HG03280 (cell line): Measurements from ENCODE around the gene TPGS1.

ENCODE experiments used
- ATAC-seq: cut with Tn5 transposase; IDR thresholded peaks from one replicate; pipeline ENCODE4 v1.9.1; 2021; ENCODE audit warnings: mild to moderate bottlenecking, moderate library complexity; ENCODE audit not compliant: unreplicated experiment

Gene TPGS1

GRCh38 chr19:507286-508203 lies at the start of gene TPGS1:
Gene TPGS1, plus strand, starts transcription at chr19:507497. Its CDS starts 10 bp downstream, at chr19:507507.
- peak; percentile 55 for ATAC-seq

- ATAC-seq, result no peak
These were observed 49.7 kb upstream of the TPGS1 start for GRCh38 chr19:457636-458035.

- no peak for ATAC-seq
These were observed 48.9 kb upstream of the TPGS1 start for GRCh38 chr19:458091-459042.

DNA sequence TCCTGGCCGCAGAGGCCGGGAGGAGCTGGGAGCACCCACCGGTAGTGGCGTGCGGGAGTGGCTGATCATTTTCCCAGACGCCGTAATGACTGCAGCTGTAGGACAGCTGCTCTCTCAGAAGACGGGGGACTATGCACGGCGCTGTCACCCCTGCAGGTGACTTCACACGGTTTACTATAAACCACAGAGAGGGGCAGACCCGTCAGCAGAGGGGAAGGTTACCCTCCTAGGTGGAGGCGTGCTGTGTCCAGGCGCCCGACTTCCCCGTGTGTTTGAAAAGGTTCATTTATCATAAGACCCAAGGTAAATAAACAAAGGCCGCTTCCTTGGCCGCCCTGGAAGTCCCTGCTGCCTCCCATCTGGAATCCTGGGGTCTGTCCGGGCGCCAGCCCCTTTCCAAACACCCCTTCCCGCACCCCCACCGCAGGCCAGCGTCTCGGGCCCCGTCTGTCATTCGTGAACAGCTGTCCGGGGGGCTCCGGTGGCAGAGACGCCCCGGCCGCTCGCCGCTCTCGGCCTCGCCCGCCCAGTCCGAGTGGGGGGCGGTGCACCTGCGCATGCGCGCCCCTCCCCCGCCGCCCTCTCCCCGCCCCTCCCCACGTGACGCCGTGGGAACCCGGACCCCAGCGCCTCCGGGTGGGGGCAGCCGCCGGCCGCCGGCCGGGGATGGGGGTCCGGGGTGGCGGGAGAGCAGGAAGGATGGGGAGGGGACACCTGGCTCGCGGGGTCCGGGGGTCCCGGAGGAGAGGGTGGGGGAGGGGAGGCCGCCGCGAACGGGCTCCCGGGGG lies 47.4 kb upstream of the TPGS1 start:
- ATAC-seq, result no peak

GRCh38 chr19:460877-461720 lies 46.2 kb upstream of the TPGS1 start, which contains the start of gene SHC2:
Gene SHC2, minus strand, starts transcription at chr19:461033. Its CDS starts 37 bp downstream, at chr19:460996.
- no peak for ATAC-seq

GRCh38 chr19:461721-462551 lies 45.4 kb upstream of the TPGS1 start:
- no peak for ATAC-seq

GRCh38 chr19:463483-464207 lies 43.7 kb upstream of the TPGS1 start:
- no peak for ATAC-seq

DNA sequence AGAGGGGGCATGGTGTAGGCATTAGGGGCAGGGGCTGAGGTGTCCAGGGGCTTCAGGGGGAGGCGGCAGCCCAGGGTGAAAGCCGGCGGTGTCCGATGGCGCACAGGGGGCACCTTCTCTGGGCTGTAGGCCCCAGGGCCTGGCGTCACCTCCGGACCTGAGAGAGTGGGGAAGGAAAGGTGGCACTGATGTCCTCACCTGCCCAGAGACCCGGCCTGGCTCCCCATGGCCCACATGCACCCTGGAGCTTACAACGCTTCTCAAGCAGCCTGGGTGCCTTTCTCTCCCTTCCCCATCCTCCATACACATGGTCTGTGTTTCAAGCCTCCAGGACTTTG lies 43.1 kb upstream of the TPGS1 start:
- ATAC-seq, result no peak

GRCh38 chr19:465056-465816 lies 42.1 kb upstream of the TPGS1 start:
- ATAC-seq, result no peak

GRCh38 chr19:467554-467953 lies 39.7 kb upstream of the TPGS1 start:
- ATAC-seq, result no peak

DNA sequence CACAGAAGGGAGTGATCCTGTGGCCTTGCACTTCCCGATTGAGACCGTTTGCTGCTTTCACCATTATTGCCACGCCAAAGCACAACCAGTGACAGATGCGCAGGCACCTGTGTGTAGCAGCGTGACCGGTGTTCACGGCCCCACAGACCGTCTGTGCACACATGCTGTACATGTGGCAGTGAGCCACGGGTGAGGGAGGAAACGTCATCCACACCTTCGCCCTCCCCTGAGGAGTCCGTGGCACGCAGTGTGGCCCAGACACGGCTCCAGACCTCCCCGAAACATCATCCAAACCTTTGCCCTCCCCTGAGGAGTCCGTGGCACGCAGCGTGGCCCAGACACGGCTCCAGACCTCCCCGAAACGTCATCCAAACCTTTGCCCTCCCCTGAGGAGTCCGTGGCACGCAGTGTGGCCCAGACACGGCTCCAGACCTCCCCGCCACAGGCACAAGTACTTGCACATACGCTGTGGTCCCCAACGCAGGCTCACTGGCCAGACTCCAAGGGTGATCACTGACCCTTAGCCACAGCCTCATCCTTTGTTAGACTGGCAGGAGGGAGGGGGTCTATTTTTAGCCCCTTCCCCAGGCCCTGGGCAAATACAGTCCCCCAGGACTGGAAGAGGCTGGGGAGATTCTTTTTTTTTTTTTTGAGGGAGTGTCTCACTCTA lies 38.6 kb upstream of the TPGS1 start:
- ATAC-seq, result no peak

GRCh38 chr19:469833-470232 lies 37.5 kb upstream of the TPGS1 start:
- no peak for ATAC-seq

DNA sequence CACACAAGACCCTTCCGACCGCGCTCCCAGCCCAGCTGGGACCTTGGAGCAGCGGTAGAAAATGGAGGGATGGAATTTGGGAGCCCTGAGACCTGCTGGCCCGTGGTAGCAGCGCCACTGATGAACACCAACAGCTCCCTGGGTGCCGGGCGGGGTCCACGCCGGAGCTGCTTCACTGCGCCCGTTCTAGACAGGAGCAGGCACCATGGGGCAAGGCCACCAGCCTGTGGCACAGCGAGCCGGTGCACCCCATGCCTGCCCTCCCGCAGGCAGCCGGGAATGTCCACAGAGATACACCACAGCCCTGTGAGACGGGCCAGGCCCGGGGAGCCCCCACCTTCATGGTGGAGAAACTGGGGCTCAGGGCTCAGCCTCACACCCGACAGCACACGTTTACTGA lies 36.6 kb upstream of the TPGS1 start:
- ATAC-seq, result no peak

DNA sequence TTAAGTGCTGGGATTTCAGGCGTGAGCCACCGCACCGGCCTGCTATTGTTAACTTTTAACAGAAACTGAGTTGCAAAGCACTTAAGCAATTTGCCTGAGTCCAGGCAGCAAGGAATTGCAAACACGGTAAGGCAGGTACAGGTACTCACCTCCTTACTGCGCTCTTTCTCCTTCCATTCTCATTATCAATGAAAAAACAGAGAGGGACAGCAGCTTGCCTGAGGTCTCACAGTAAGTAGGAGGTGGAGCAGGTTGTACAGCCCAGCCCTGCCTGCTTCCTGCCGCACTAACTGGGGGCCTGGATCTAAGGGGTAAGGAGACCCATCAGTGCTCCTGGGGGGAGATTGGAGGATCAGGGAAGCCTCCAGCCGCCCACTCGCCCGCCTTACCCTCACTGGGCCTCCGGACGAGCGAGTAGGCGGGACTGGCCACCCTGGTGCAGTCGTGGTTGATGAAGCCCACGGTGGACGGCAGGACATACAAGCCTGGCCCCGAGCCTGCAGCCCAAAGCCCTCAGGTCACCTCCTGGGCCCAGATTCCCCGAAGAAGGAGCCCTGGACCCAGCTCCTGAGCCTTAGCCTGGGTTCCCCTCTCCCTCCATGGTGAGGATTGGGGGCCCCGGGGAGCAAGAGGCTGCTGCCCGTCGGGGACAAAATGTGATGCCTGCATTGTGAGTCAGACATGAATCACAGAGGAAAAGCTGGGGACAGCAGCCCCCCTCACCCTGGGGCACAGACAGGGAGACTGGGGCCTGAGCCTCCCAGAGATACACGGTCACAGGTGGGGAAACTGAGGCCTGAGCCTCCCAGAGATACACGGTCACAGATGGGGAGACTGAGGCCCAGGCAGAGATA lies 35.1 kb upstream of the TPGS1 start:
- no peak for ATAC-seq

GRCh38 chr19:474126-475078 lies 32.9 kb upstream of the TPGS1 start:
- no peak for ATAC-seq
